ENCODE data around the gene FOXP2.

DNA sequence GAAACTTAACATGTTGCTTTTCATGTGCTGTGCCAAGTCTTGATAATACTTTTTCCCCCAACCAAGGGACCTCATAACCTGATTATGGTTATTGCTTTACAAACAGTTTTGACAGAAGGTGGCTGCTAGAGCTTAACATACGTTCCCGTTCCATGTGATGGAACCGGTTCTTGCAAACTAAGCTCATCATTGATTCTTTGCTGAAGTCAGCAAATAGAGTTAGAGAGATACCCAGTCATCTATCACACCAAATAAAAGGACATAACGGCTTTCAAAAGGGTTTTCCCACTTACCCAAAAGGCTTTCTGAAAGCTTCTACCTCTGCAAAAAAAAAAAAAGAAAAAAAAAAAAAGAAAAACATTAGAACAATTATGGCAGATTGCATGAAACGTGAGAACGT, 277.0 kb downstream of the FOXP2 start:
- TF ChIP-seq, protein P1, sequence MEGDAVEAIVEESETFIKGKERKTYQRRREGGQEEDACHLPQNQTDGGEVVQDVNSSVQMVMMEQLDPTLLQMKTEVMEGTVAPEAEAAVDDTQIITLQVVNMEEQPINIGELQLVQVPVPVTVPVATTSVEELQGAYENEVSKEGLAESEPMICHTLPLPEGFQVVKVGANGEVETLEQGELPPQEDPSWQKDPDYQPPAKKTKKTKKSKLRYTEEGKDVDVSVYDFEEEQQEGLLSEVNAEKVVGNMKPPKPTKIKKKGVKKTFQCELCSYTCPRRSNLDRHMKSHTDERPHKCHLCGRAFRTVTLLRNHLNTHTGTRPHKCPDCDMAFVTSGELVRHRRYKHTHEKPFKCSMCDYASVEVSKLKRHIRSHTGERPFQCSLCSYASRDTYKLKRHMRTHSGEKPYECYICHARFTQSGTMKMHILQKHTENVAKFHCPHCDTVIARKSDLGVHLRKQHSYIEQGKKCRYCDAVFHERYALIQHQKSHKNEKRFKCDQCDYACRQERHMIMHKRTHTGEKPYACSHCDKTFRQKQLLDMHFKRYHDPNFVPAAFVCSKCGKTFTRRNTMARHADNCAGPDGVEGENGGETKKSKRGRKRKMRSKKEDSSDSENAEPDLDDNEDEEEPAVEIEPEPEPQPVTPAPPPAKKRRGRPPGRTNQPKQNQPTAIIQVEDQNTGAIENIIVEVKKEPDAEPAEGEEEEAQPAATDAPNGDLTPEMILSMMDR (IDR thresholded peaks at IDR 0.05) = no peak
- TF ChIP-seq POLR2AphosphoS5 (IDR thresholded peaks at IDR 0.05) (no peak), EP300 (IDR thresholded peaks at IDR 0.05) (no peak), POLR2A (IDR thresholded peaks at IDR 0.05) (no peak)

All from suprapubic skin (tissue), 4 donors.